ENCODE results near the gene GP1BA.
A peak's percentile ranks its signal among the peaks of the same experiment; 100 is the strongest.

Gene GP1BA

GRCh38 chr17:4931963-4932362, at the start of gene GP1BA:
TSS of gene GP1BA (plus strand) at chr17:4932277. CDS start at chr17:4932605, 328 bp downstream.
- DNase-seq (ENCODE audit: low spot score), result no peak

DNA sequence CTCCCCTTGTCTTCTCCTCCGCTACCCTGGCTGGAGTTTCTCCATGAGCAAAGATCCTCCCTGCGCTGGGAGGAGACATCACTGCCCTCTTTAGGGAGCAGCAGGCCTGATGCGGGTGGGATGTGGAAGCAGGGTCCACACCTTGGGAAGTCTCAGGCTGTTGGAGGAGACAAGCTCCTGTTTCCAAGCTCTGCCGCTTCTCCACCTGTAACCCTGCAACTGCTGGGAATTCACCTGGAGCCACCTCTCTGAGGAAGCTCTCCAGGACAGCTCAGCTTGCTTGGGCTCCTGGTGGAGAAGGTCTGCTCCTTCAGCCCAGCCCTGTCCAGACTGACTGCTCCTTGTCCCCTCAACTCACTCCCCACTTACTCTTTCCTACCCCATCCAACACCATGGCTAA, 47.6 kb upstream of the GP1BA start:
- DNase-seq (ENCODE audit: low spot score), result no peak

GRCh38 chr17:4886830-4887229, 45.2 kb upstream of the GP1BA start:
- DNase-seq (ENCODE audit: low spot score), result no peak

GRCh38 chr17:4887581-4887980, 44.5 kb upstream of the GP1BA start:
- DNase-seq (ENCODE audit: low spot score), result no peak

GRCh38 chr17:4891411-4892410, 40.4 kb upstream of the GP1BA start:
- DNase-seq (ENCODE audit: low spot score), result no peak

DNA sequence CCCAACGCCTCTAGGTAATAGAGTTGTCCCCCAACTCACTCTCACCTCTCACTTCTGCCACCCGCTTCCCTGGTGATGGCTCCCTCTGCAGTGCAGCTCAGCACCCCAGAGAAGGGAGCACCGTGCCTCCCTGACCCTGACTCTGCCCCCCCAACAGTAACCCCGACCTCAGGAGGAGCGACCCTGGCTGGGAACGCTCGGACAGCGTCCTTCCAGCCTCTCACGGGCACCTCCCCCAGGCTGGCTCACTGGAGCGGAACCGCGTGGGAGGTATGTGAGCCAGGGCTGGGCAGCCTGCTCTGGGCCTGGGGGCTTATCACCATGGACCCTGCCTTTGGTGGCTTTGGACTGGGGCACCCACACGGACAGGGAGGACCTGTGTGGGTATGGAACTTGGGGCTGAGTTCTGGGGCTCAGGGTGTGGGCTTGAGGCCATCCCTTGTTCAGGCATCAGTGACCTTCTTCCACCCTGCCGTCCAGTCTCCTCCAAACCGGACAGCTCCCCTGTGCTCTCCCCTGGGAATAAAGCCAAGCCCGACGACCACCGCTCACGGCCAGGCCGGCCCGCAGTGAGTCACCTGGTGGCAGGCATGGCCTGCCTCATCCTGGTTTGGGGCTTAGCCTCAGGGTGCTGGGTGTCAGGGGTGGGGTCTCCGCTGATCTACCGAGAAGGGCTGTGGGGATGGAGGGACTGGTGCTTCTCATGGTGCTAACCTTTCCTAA, 39.4 kb upstream of the GP1BA start:
- DNase-seq (ENCODE audit: low spot score), result no peak

GRCh38 chr17:4893272-4893671, 38.8 kb upstream of the GP1BA start:
- no peak for DNase-seq (ENCODE audit: low spot score)

GRCh38 chr17:4893721-4894560, 38.1 kb upstream of the GP1BA start:
- DNase-seq (ENCODE audit: low spot score), result no peak

DNA sequence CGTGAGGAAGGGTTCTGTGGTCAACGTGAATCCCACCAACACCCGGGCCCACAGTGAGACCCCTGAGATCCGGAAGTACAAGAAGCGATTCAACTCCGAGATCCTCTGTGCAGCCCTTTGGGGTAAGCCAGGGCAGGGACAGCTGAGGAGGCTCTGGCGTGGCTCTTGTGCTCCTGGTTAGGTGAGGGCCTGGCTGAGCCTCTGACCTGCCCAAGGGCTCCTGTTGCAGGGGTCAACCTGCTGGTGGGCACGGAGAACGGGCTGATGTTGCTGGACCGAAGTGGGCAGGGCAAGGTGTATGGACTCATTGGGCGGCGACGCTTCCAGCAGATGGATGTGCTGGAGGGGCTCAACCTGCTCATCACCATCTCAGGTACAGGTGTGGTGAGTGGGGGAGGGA, 37.0 kb upstream of the GP1BA start:
- DNase-seq (ENCODE audit: low spot score), result no peak

- DNase-seq (ENCODE audit: low spot score), result no peak
Measured at GRCh38 chr17:4895657-4896331, 36.3 kb upstream of the GP1BA start.

- no peak for DNase-seq (ENCODE audit: low spot score)
Measured at GRCh38 chr17:4896332-4897197, 35.5 kb upstream of the GP1BA start.

- DNase-seq (ENCODE audit: low spot score), result no peak
Measured at GRCh38 chr17:4897198-4897687, 34.8 kb upstream of the GP1BA start.

- no peak for DNase-seq (ENCODE audit: low spot score)
Measured at GRCh38 chr17:4897785-4898184, 34.3 kb upstream of the GP1BA start.

GRCh38 chr17:4898351-4898750, 33.7 kb upstream of the GP1BA start:
- DNase-seq (ENCODE audit: low spot score), result no peak

GRCh38 chr17:4898927-4899326, 33.1 kb upstream of the GP1BA start:
- DNase-seq (ENCODE audit: low spot score), result no peak

DNA sequence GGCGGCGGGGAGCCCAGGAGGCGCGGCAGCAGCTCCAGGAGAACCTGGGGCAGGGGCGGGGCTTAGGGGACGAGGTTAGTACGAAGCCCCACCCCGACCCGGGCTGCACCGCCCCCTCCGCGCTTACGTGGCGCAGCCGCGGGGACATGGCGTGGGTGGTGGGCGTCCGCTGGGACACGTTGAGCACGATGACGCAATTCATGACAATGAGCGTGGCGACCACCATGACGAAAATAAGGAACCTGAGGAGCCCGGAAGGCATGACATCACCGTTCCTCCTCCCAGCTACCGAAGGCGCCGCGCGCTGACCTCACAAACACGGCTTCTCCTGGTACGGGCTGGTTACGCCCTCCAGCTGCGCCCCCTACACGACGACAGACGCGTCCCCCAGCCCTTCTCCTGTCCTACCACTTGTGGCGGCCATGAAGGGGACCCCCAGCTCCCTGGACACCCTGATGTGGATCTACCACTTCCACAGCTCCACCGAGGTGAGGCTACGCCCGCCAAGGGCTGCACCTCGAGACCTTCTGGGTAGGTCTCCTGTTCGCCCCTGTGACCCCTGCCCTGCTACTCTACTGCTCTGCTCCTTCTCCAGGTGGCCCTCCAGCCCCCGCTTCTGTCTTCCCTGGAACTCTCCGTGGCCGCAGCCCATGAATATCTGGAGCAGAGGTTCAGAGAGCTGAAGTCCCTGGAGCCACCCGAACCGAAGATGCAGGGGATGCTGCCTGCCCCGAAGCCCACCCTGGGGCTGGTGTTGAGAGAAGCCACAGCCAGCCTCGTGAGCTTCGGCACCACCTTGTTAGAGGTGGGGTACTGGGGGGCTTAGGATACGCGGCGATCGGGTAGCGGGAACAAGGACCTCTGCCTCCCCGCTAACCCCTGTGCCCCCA, 32.5 kb upstream of the GP1BA start, which contains the start of gene C17orf107:
Gene C17orf107, plus strand, starts transcription at position 196 of the 890 bp plus-strand sequence. Its CDS starts 227 bp downstream, at position 423.
- peak; percentile 70 for DNase-seq (ENCODE audit: low spot score)

DNA sequence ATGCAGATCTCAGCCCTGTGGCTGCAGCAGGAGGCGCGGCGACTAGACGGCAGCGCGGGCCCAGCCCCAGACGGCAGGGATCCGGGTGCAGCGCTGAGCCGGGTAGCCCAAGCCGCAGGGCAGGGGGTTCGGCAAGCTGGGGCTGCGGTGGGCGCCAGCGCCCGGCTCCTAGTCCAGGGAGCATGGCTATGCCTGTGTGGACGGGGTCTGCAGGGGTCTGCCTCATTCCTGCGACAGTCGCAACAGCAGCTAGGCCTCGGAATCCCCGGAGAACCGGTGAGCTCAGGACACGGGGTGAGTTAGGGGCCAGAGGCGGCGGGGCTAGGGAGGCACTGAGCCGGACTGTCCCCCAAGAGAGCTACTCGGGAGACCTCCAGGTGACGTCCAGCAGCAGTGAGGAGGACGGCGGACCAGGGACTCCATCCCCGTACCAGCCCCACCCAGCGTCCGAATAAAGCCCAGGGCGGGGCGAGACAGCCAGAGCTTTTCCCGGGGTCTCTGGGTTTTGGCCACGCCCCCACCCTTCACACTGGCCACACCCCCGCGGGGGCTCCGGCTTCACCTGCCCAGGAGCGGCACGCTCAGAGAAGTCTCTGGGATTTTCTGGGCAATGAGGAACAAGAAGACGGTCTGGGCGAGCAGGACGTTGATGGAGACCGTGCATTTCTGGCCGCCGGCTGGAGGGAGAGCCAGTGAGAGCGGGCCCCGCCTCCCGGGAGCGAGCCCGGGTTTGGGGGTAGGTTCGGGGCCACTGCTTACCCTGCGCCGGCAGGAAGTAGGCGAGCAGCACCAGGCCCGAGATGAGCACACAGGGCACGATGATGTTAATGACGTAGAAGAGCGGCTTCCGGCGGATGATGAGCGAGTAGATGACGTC, 31.6 kb upstream of the GP1BA start:
- no peak for DNase-seq (ENCODE audit: low spot score)

DNA sequence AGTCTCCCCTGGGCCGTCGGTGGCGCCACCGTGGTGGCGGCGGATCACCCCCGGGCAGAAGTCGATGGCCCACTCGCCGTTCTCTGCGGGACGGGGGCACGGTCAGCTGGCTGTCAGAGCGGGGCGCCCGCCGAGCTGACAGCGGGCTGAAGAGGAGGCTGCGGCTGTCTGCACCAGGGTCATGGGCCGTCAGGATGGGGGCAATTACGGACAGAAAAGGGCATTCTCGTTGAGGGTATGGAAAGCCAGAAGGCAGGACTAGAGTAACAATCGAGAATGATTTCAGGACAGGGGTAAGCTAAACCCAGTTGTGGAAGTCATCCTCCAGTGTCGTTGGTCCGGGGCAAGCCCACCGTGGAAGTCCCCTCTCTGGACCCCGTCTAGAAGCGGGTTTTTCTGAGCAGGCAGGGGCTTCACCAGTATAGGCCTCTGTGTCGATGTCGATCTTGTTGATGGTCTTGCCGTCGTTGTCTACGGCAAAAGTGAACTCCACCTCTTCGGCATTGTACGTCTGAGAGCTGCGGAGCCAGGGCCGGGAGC, 30.9 kb upstream of the GP1BA start:
- DNase-seq (ENCODE audit: low spot score), result no peak

Measured in putamen (tissue), 1 donor.